Gastroesophageal sphincter (tissue), 4 donors: ENCODE data around the gene ZCCHC3. TPM values are rescaled to one million over a fixed set of nuclear protein-coding genes. Genes with fewer than 3 reads are reported as not detected.
"Not testable (repeated sequence)": the region's sequence is repeated elsewhere in the genome, so short reads cannot be mapped to it uniquely, and the experiment has no call there.

ENCODE experiments used
- ATAC-seq: fragments of 150-250 bp; one replicate; pipeline ENCODE4 v1.9.1; 2016; ENCODE audit warnings: mild to moderate bottlenecking, moderate library complexity
- H3K27ac ChIP-seq, 4 donors: fragments of 200-600 bp; sonication (generic) in 3 of 4; 1 replicate in 3 of 4; 2 replicates in 1 of 4; pipeline ENCODE4 v1.5.1; 2016 to 2019
- H3K27me3 ChIP-seq: fragments of 200-600 bp; sonication (generic); one replicate; pipeline ENCODE4 v1.5.1; 2019
- H3K36me3 ChIP-seq, 2 donors: fragments of 200-600 bp; sonication (generic); one replicate each; pipeline ENCODE4 v1.5.1; 2019; ENCODE audit warnings: control low read depth in 1 of 2
- H3K4me1 ChIP-seq, 3 donors: fragments of 200-600 bp; sonication (generic); 1 replicate in 2 of 3; 2 replicates in 1 of 3; pipeline ENCODE4 v1.5.1; 2016 to 2019; ENCODE audit warnings: control low read depth in 2 of 3
- H3K4me3 ChIP-seq, 2 donors: fragments of 200-600 bp; sonication (generic); one replicate each; pipeline ENCODE4 v1.5.1; 2019; ENCODE audit warnings: mild to moderate bottlenecking in 1 of 2, moderate library complexity in 1 of 2
- H3K9me3 ChIP-seq, 3 donors: fragments of 200-600 bp; sonication (generic); one replicate each; pipeline ENCODE4 v1.5.1; 2017 to 2019; ENCODE audit warnings: control low read depth in 2 of 3
- EP300 ChIP-seq: sonication (generic); formaldehyde crosslinking; IDR thresholded peaks from one replicate; pipeline ENCODE4 v1.6.1; 2017; ENCODE audit warnings: antibody characterized with exemption, mild to moderate bottlenecking
- POLR2A ChIP-seq, 2 donors: fragments of 450-650 bp; IDR thresholded peaks; one replicate each; pipeline ENCODE4 v1.6.1; 2017; ENCODE audit warnings: antibody characterized with exemption in 2 of 2, mild to moderate bottlenecking in 2 of 2, moderate library complexity in 1 of 2
- POLR2AphosphoS5 ChIP-seq: sonication (generic); formaldehyde crosslinking; IDR thresholded peaks from one replicate; pipeline ENCODE4 v1.6.1; 2017; ENCODE audit warnings: antibody characterized with exemption
- WGBS, 2 donors: methylation state at CpG; one replicate each; pipeline ENCODE4 v1.1.5; 2018; ENCODE audit warnings: low coverage in 1 of 2; 5-methylcytosine and 5-hydroxymethylcytosine counted together
- total RNA-seq, 4 donors: library from RNA; depleted of rRNA; stranded (reverse); fragments of >200 nt; gene quantifications; one replicate each; pipeline ENCODE4 v1.1.0, GENCODE V29; 2016
- TF ChIP-seq, protein P1 (sequence below), 4 experiments: fragments of 200-600 bp in 2 of 4; fragments of 450-650 bp in 2 of 4; sonication (generic) in 1 of 4; IDR thresholded peaks; one replicate each; pipeline ENCODE4 v1.5.1; 2017 to 2019; ENCODE audit warnings: antibody characterized with exemption in 4 of 4, mild to moderate bottlenecking in 2 of 4, moderate library complexity in 2 of 4

The ZCCHC3 gene
- total RNA-seq, 4 donors from 2014 or later: 17.4 to 24.0 (median 21.4) TPM

DNA sequence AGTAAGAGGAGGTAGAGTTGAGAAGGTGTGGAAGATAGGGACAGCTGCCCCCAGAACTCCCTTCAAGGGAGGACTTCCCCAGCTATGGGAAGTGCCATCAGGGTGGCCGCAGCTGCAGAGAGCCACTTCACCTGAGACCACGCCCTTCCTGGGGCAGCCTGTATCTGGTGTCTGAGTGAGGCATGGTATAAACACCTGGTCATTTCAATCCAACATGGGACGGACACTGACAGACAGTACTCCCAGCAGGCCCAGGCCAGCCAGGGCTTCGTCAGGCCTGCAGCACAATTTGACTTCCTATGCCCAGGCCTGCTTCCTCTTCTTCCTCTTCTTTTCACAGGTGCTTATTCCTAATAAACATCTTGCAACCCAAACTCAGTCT is 32.5 kb downstream of the ZCCHC3 start:
- Histone ChIP-seq H3K27me3 (no peaks in the 10 kb centered on the region), H3K36me3 (no peaks in the 10 kb centered on the region), H3K4me1 (peaks cover 0 to 56% (median 11%) of the 10 kb centered on the region in 3 donors), H3K27ac (peak overlapping the region in 3 of 4 donors; percentile 95 to 97 (median 95)), H3K9me3 (no peaks in the 10 kb centered on the region), H3K4me3 (no peak overlapping the region)
- WGBS, 2 donors: 60 to 67% methylated on average over 1 to 4 of the region's 4 CpGs
- TF ChIP-seq POLR2A (IDR thresholded peaks at IDR 0.05) (no peak), POLR2AphosphoS5 (no peak), EP300 (no peak)
- TF ChIP-seq, protein P1, sequence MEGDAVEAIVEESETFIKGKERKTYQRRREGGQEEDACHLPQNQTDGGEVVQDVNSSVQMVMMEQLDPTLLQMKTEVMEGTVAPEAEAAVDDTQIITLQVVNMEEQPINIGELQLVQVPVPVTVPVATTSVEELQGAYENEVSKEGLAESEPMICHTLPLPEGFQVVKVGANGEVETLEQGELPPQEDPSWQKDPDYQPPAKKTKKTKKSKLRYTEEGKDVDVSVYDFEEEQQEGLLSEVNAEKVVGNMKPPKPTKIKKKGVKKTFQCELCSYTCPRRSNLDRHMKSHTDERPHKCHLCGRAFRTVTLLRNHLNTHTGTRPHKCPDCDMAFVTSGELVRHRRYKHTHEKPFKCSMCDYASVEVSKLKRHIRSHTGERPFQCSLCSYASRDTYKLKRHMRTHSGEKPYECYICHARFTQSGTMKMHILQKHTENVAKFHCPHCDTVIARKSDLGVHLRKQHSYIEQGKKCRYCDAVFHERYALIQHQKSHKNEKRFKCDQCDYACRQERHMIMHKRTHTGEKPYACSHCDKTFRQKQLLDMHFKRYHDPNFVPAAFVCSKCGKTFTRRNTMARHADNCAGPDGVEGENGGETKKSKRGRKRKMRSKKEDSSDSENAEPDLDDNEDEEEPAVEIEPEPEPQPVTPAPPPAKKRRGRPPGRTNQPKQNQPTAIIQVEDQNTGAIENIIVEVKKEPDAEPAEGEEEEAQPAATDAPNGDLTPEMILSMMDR (IDR thresholded peaks at IDR 0.05): no peak
- no peak for ATAC-seq

DNA sequence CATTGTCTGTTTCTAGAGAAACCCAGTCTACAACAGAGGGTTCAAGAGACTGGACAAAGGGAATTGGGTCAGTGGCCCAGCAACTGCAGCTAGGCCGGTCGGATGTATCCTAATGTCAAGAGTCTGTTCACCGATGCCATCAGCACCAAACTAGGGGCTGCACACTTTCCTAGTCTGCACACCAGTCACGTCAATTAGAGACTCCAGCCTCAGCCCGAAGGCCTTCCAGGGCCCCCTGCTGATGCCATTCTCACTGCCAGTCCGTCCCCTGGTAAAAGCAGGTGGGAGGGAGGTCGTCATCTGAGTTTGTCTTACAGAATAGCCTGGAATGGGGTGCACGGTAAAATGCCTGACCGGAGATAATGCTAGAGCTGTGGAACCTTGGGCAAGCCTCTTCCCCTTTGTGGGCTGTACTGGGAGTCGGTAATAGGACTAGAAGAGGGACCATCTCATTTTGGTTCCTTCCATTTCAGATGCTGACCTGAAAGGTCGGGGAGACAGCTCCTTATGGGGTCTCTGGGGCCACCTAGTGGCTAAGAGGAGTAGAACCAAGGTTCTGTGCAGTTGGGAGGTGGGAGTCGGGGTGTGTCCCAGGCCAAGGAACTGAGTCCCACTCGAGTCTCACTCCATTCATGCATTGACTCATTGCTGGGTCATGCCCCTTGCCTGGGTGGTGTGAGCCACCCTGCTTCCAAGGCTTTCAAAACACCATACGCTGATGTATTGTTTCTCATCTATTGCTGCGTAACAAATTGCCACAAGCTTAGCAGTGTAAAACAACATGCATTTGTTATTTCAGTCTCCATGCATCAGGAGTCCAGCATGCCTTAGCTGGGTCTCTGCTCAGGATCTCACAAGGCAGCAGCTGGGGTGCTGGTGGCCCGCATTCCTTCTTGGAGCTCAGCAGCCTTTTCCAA is 33.1 kb downstream of the ZCCHC3 start:
- H3K9me3 ChIP-seq: no peaks in the 10 kb centered on the region
- no peaks in the 10 kb centered on the region for H3K36me3 ChIP-seq
- H3K4me3 ChIP-seq: no peak overlapping the region
- H3K4me1 ChIP-seq: peaks cover 0 to 56% (median 11%) of the 10 kb centered on the region in 3 donors
- 23 to 40% methylated on average over 7 to 13 of the region's 16 CpGs for WGBS, 2 donors
- no peaks in the 10 kb centered on the region for H3K27me3 ChIP-seq
- peak overlapping the region in 3 of 4 donors; percentile 95 to 97 (median 95) for H3K27ac ChIP-seq
- peak; percentile 13 for ATAC-seq
- no peak for TF ChIP-seq POLR2AphosphoS5
- TF ChIP-seq, protein P1 (IDR thresholded peaks at IDR 0.05): peak in 3 of 4 experiments; percentile 76 to 88 (median 82)

DNA sequence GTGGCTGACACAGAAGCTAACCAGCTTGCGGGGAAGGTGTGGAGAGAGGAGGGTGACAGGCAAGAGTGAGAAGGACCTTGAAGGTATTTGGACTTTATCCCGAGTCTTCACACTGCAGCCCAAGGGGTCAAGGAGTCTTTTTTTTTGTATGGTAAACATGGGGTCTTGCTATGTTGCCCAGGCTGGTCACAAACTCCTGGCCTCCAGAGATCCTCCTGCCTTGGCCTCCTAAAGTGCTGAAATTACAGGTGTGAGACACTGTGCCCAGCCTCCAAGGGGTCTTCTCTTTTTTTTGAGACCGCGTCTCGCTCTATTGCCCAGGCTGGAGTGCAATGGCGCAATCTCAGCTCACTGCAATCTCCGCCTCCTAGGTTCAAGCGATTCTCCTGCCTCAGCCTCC is 37.2 kb downstream of the ZCCHC3 start:
- 82 to 89% methylated on average over 3 to 8 of the region's 8 CpGs for WGBS, 2 donors

DNA sequence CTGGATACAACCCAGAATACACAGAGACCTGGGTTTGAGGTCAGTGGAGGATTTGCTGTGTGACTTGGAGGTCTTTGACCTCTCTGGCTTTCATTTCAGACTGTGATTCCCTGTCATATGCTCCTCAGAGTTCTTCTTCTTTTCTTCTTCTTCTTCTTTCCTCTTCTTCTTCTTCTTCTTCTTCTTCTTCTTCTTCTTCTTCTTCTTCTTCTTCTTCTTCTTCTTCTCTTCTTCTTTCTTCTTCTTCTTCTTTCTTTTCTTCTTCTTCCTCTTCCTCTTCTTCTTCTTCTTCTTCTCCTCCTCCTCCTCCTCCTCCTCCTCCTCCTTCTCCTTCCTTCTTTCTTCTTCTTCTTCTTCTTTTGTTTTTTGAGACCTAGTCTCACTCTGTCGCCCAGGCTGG is 38.7 kb downstream of the ZCCHC3 start:
- H3K27ac ChIP-seq, H3K9me3 ChIP-seq, H3K27me3 ChIP-seq, H3K4me1 ChIP-seq, H3K4me3 ChIP-seq, ATAC-seq, H3K36me3 ChIP-seq: not testable (repeated sequence)
- 67% methylated on average over 1 of the region's 1 CpG; no CpG with 5 or more reads in 1 of the 2 donors for WGBS, 2 donors

More for the DNA sequence above, 37.2 kb downstream of the ZCCHC3 start:
- H3K27me3 ChIP-seq: no peaks in the 10 kb centered on the region
- H3K36me3 ChIP-seq: no peaks in the 10 kb centered on the region
- no peak overlapping the region for H3K27ac ChIP-seq
- H3K9me3 ChIP-seq: no peaks in the 10 kb centered on the region
- H3K4me1 ChIP-seq: peaks cover 0 to 17% (median 8%) of the 10 kb centered on the region in 3 donors
- no peak for TF ChIP-seq EP300
- no peak for TF ChIP-seq POLR2A (IDR thresholded peaks at IDR 0.05)
- TF ChIP-seq POLR2AphosphoS5: no peak
- TF ChIP-seq, protein P1 (IDR thresholded peaks at IDR 0.05): no peak
- no peak overlapping the region for H3K4me3 ChIP-seq
- no peak for ATAC-seq

DNA sequence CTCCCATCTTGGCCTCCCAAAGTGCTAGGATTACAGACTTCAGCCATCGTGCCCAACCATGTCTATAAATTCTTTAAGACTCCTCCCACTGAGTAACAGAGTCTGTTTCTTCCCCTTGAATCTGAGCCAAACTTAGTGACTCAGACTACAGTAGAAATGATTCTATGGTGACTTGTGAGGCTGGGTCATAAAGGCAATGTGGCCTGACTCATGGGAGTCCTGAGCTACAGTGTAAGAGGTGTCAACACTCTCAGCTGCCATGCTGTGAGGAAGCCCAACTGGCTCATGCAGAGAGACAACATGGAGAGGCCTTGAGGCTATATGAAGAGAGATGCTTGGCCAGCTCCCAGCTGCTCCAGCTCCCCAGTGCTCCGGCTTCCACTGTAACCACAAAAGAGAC is 44.3 kb downstream of the ZCCHC3 start:
- Histone ChIP-seq H3K27me3 (no peaks in the 10 kb centered on the region), H3K36me3 (no peaks in the 10 kb centered on the region), H3K4me1 (peaks cover 0 to 18% (median 3%) of the 10 kb centered on the region in 3 donors), H3K4me3 (no peak overlapping the region), H3K27ac (no peak overlapping the region), H3K9me3 (no peaks in the 10 kb centered on the region)
- ATAC-seq: no peak
- TF ChIP-seq EP300 (no peak), POLR2AphosphoS5 (peak; percentile 22), POLR2A (IDR thresholded peaks at IDR 0.05) (no peak)
- TF ChIP-seq, protein P1 (IDR thresholded peaks at IDR 0.05): no peak
- 17 to 40% methylated on average over 1 of the region's 2 CpGs for WGBS, 2 donors
